GM18498 (cell line): ENCODE measurements around the gene CARD14.
"Not testable (repeated sequence)": the region's sequence is repeated elsewhere in the genome, so short reads cannot be mapped to it uniquely, and the experiment has no call there.

ENCODE experiments used
- ATAC-seq: cut with Tn5 transposase; IDR thresholded peaks from one replicate; pipeline ENCODE4 v1.9.1; 2021; ENCODE audit warnings: mild to moderate bottlenecking, moderate library complexity; ENCODE audit not compliant: unreplicated experiment

Gene CARD14

GRCh38 chr17:80248001-80248893 lies 78.4 kb downstream of the CARD14 start:
- ATAC-seq, result no peak

GRCh38 chr17:80248894-80249710 lies 79.3 kb downstream of the CARD14 start:
- ATAC-seq, result no peak

- no peak for ATAC-seq
These were observed 82.1 kb downstream of the CARD14 start for GRCh38 chr17:80251966-80252365.

- ATAC-seq, result no peak
These were observed 83.0 kb downstream of the CARD14 start for GRCh38 chr17:80252871-80253270.

- ATAC-seq, result no peak
These were observed 84.0 kb downstream of the CARD14 start for GRCh38 chr17:80253631-80254395.

GRCh38 chr17:80254396-80255251 lies 84.8 kb downstream of the CARD14 start:
- peak; percentile 73 for ATAC-seq

GRCh38 chr17:80256034-80256350 lies 86.2 kb downstream of the CARD14 start:
- no peak for ATAC-seq

GRCh38 chr17:80257716-80258213 lies 87.9 kb downstream of the CARD14 start:
- ATAC-seq, result no peak

- not testable (repeated sequence) for ATAC-seq
These were observed 88.5 kb downstream of the CARD14 start for GRCh38 chr17:80258296-80258695.
